ENCODE data around the gene ASTN2.
"Not testable (repeated sequence)": the region's sequence is repeated elsewhere in the genome, so short reads cannot be mapped to it uniquely, and the experiment has no call there.

- TF ChIP-seq EZH2 (IDR thresholded peaks at IDR 0.05; ENCODE audit: insufficient read depth, poor library complexity, severe bottlenecking); EZH2phosphoT487 (IDR thresholded peaks at IDR 0.05; ENCODE audit: insufficient read depth, low read depth): not testable (repeated sequence)
Measured at GRCh38 chr9:116917895-116918508, 496.9 kb downstream of the ASTN2 start.

Data from GM23248 (cell line).